ENCODE measurements around the gene OSBPL1A.

OSBPL1A gene

DNA sequence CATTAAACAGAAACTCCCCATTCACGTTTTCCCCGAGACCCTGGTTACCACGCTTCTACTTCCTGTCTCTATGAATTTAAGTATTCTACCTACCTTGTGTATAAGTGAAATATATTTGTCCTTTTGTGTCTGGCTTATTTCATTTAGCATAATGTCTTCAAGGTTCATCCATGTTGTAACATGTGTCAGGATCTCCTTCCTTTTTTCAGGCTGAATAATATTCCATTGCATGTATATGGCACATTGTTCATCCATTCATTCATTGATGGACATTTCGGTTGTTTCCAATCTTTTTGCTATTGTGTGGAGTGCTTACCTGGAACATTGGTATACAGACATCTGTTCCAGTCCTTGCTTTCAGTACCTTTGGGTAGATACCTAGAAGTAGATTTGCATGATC is 276.9 kb downstream of the OSBPL1A start:
- no peak overlapping the region for H3K9ac ChIP-seq (ENCODE audit: low read length)
- H3K27ac ChIP-seq (ENCODE audit: low read depth, low read length) = no peak overlapping the region
- H3K27me3 ChIP-seq (ENCODE audit: low read length) = no peaks in the 10 kb centered on the region
- H3K9me3 ChIP-seq (ENCODE audit: insufficient read depth, low read length) = no peaks in the 10 kb centered on the region
- TF ChIP-seq CTCF (IDR thresholded peaks at IDR 0.05; ENCODE audit: insufficient read depth, low read length, poor library complexity, severe bottlenecking) = no peak
- no peak for TF ChIP-seq EZH2phosphoT487 (conservative IDR thresholded peaks at IDR 0.05; ENCODE audit: low read length)
- no peaks in the 10 kb centered on the region for H3F3A ChIP-seq (ENCODE audit: insufficient read depth)
- H3K79me2 ChIP-seq (ENCODE audit: insufficient read depth, low read length) = no peaks in the 10 kb centered on the region
- no peak overlapping the region for H3K4me2 ChIP-seq (ENCODE audit: low read depth, low read length, poor library complexity, severe bottlenecking)
- H3K9me2 ChIP-seq (replicated peaks; ENCODE audit: insufficient read depth, low read length) = no peaks in the 10 kb centered on the region
- H2AFZ ChIP-seq (ENCODE audit: low read depth, low read length, severe bottlenecking) = no peak overlapping the region
- H4K20me1 ChIP-seq (ENCODE audit: low read depth, low read length) = no peaks in the 10 kb centered on the region
- no peak overlapping the region for H3K4me3 ChIP-seq (ENCODE audit: insufficient read depth, low read length, poor library complexity, severe bottlenecking)
- no peaks in the 10 kb centered on the region for H3K36me3 ChIP-seq (ENCODE audit: low read length)

- H3K9ac ChIP-seq (ENCODE audit: low read length) = no peak overlapping the region
- no peaks in the 10 kb centered on the region for H3F3A ChIP-seq (ENCODE audit: insufficient read depth)
- no peak overlapping the region for H3K4me2 ChIP-seq (ENCODE audit: low read depth, low read length, poor library complexity, severe bottlenecking)
- H3K9me3 ChIP-seq (ENCODE audit: insufficient read depth, low read length) = no peaks in the 10 kb centered on the region
- no peaks in the 10 kb centered on the region for H3K36me3 ChIP-seq (ENCODE audit: low read length)
- TF ChIP-seq CTCF (IDR thresholded peaks at IDR 0.05; ENCODE audit: insufficient read depth, low read length, poor library complexity, severe bottlenecking) (peak; percentile 94), EZH2phosphoT487 (conservative IDR thresholded peaks at IDR 0.05; ENCODE audit: low read length) (no peak)
- no peaks in the 10 kb centered on the region for H3K79me2 ChIP-seq (ENCODE audit: insufficient read depth, low read length)
- no peak overlapping the region for H3K27ac ChIP-seq (ENCODE audit: low read depth, low read length)
- H2AFZ ChIP-seq (ENCODE audit: low read depth, low read length, severe bottlenecking) = no peak overlapping the region
- no peak overlapping the region for H3K4me3 ChIP-seq (ENCODE audit: insufficient read depth, low read length, poor library complexity, severe bottlenecking)
- H3K9me2 ChIP-seq (replicated peaks; ENCODE audit: insufficient read depth, low read length) = no peaks in the 10 kb centered on the region
- H3K27me3 ChIP-seq (ENCODE audit: low read length) = no peaks in the 10 kb centered on the region
- H4K20me1 ChIP-seq (ENCODE audit: low read depth, low read length) = no peaks in the 10 kb centered on the region
These were observed 278.7 kb downstream of the OSBPL1A start for GRCh38 chr18:24118750-24119577.

DNA sequence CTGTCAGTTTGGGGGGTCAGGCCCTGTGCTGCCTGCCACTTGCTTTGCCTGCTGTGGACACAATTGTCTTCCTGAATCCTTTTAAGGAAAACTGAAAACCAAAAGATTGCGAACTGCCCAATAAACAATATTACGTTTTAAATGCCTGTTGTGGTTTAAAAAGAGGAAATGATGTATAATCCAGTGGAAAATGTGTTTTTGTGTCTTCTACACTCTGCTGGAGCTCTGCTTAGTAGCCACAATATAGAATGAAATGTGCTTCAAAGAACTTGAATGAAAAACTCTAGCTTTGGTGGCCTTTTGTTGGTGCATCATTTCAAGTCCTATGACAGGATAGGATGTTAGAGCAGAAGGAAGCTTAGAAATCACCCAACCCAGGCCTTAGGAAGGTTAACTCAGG is 282.0 kb downstream of the OSBPL1A start:
- no peak overlapping the region for H3K9ac ChIP-seq (ENCODE audit: low read length)
- no peaks in the 10 kb centered on the region for H3K9me2 ChIP-seq (replicated peaks; ENCODE audit: insufficient read depth, low read length)
- H3K9me3 ChIP-seq (ENCODE audit: insufficient read depth, low read length) = no peaks in the 10 kb centered on the region
- H3K79me2 ChIP-seq (ENCODE audit: insufficient read depth, low read length) = no peaks in the 10 kb centered on the region
- H3K27ac ChIP-seq (ENCODE audit: low read depth, low read length) = no peak overlapping the region
- TF ChIP-seq EZH2phosphoT487 (conservative IDR thresholded peaks at IDR 0.05; ENCODE audit: low read length) (no peak), CTCF (IDR thresholded peaks at IDR 0.05; ENCODE audit: insufficient read depth, low read length, poor library complexity, severe bottlenecking) (no peak)
- H3K27me3 ChIP-seq (ENCODE audit: low read length) = no peaks in the 10 kb centered on the region
- no peak overlapping the region for H3K4me3 ChIP-seq (ENCODE audit: insufficient read depth, low read length, poor library complexity, severe bottlenecking)
- H3F3A ChIP-seq (ENCODE audit: insufficient read depth) = no peaks in the 10 kb centered on the region
- H3K36me3 ChIP-seq (ENCODE audit: low read length) = no peaks in the 10 kb centered on the region
- no peaks in the 10 kb centered on the region for H4K20me1 ChIP-seq (ENCODE audit: low read depth, low read length)
- H3K4me2 ChIP-seq (ENCODE audit: low read depth, low read length, poor library complexity, severe bottlenecking) = no peak overlapping the region
- no peak overlapping the region for H2AFZ ChIP-seq (ENCODE audit: low read depth, low read length, severe bottlenecking)

All from SU-DHL-6 (cell line).